ENCODE results near the gene SPON2. TPM values are rescaled to one million over a fixed set of nuclear protein-coding genes. Genes with fewer than 3 reads are reported as not detected.

The SPON2 gene
- total RNA-seq, 6 donors from 2014 or later, result 23.2 to 81.3 (median 50.8) TPM

- WGBS, 2 donors, result 70 to 71% methylated on average over 9 of the region's 11 CpGs
- peak; percentile 63 to 92 for ATAC-seq (ENCODE audit: low FRiP score in 2 of 2)
- H3K9me3 ChIP-seq, result no peaks in the 10 kb centered on the region
- TF ChIP-seq POLR2AphosphoS5 (IDR thresholded peaks at IDR 0.05), result peak; percentile 10 to 51
- TF ChIP-seq EP300 (IDR thresholded peaks at IDR 0.05), result no peak
- peak; percentile 45 to 89 for DNase-seq
- no peak overlapping the region for H3K4me3 ChIP-seq
- H3K4me1 ChIP-seq, result peaks cover 46 to 68% (median 60%) of the 10 kb centered on the region in 4 donors
- H3K27me3 ChIP-seq, result no peaks in the 10 kb centered on the region
- H3K27ac ChIP-seq, result peak overlapping the region; percentile 78 to 84 (median 79)
- H3K36me3 ChIP-seq, result peaks cover 0 to 46% (median 36%) of the 10 kb centered on the region in 4 donors
Observed at GRCh38 chr4:1209821-1210220, 37.4 kb upstream of the SPON2 start.

DNA sequence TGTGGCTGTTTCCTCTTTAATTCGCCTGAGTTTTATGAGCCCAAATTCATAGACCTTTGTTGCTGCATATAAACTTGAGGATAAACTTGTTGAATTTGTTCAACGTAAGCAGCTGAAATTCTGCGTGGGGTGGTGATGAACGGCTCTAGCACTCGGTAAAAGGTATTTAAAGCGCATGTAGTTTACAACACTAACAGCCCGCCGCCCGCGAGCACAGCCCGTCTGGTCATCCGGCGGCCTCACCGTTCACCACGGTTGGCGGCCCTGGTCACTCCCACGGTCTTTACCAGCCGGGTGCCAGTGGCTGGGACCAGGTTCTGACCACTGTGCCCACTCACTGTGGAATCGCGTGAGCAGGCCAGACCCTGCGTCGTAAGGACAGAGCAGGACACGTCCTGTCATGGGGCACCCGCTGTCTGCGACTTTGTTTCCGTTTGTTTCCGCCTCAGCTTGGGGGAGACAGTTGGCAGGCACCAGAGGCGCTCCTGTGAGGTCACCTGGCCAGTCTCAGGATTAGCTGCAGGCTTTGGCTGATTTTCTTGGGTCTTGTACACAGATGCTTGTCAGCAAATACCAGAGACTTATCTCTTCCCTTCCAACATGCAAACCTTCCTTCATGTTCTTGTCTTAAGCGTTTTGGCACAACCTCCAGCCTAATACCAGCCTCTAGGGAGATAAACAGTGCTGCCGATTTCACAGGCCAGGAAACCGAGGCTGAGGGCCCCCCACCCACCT lies 36.8 kb upstream of the SPON2 start:
- Histone ChIP-seq H3K4me3 (no peak overlapping the region), H3K27me3 (no peaks in the 10 kb centered on the region), H3K36me3 (peaks cover 0 to 39% (median 29%) of the 10 kb centered on the region in 4 donors), H3K9me3 (no peaks in the 10 kb centered on the region), H3K27ac (peak overlapping the region; percentile 78 to 84 (median 79)), H3K4me1 (peaks cover 50 to 74% (median 66%) of the 10 kb centered on the region in 4 donors)
- peak in 1 of 2 donors; percentile 85 for DNase-seq
- 73 to 76% methylated on average over 20 to 31 of the region's 31 CpGs for whole genome bisulfite sequencing, 2 donors
- no peak for TF ChIP-seq POLR2A (IDR thresholded peaks at IDR 0.05)
- peak in 1 of 4 donors; percentile 52 for TF ChIP-seq EP300 (IDR thresholded peaks at IDR 0.05)
- TF ChIP-seq POLR2AphosphoS5 (IDR thresholded peaks at IDR 0.05), result peak in 1 of 2 donors; percentile 20
- TF ChIP-seq CTCF (IDR thresholded peaks at IDR 0.05), result no peak
- ATAC-seq (ENCODE audit: low FRiP score in 2 of 2), result peak in 1 of 2 donors; percentile 3

GRCh38 chr4:1208266-1208961 lies 36.0 kb upstream of the SPON2 start:
- Histone ChIP-seq H3K36me3 (peaks cover 0 to 32% (median 22%) of the 10 kb centered on the region in 4 donors), H3K27me3 (no peaks in the 10 kb centered on the region), H3K9me3 (no peaks in the 10 kb centered on the region), H3K4me1 (peaks cover 54 to 79% (median 72%) of the 10 kb centered on the region in 4 donors), H3K4me3 (no peak overlapping the region), H3K27ac (peak overlapping the region; percentile 78 to 84 (median 79))
- WGBS, 2 donors, result 75 to 90% methylated on average over 18 to 37 of the region's 37 CpGs
- peak; percentile 20 to 85 for DNase-seq
- TF ChIP-seq CTCF (IDR thresholded peaks at IDR 0.05), result no peak
- TF ChIP-seq POLR2AphosphoS5 (IDR thresholded peaks at IDR 0.05), result no peak
- no peak for TF ChIP-seq EP300 (IDR thresholded peaks at IDR 0.05)
- no peak for TF ChIP-seq POLR2A (IDR thresholded peaks at IDR 0.05)
- ATAC-seq (ENCODE audit: low FRiP score in 2 of 2), result peak in 1 of 2 donors; percentile 12

DNA sequence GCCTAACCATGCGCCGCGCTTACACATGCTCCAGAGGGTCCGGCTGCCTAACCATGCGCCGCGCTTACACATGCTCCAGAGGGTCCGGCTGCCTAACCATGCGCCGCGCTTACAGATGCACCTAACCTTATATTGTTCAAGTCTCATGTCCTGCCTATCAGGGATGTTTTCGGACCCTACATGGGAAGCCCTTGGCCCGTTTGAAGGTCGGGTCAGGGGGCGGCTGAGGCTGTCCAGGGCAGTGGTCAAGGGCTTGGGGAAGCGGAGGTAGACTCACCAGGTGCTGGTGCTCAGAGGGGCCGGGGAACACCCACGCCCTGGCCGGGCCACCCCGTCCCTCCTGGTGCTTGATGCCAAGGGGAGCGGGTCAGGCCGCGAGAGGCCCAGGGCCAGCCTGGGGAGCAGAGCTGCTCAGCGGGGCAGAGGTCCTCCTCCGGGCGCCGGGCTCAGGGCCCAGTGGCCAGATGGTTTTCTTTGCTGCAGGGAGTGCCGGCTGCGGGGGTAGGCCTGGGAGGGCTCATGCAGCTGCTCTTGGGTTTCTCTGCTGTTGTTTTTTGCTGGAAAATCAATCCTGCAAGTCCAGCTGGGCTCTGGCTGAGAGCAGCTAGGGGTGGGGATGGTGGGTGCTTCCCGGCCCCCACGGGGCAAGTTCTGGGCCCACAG lies 35.4 kb upstream of the SPON2 start:
- Histone ChIP-seq H3K36me3 (peaks cover 0 to 25% (median 15%) of the 10 kb centered on the region in 4 donors), H3K4me3 (no peak overlapping the region), H3K27me3 (no peaks in the 10 kb centered on the region), H3K4me1 (peaks cover 57 to 84% (median 77%) of the 10 kb centered on the region in 4 donors), H3K9me3 (no peaks in the 10 kb centered on the region), H3K27ac (peak overlapping the region; percentile 78 to 84 (median 79))
- peak; percentile 28 to 90 for DNase-seq
- TF ChIP-seq CTCF (IDR thresholded peaks at IDR 0.05) (no peak), POLR2A (IDR thresholded peaks at IDR 0.05) (no peak), EP300 (IDR thresholded peaks at IDR 0.05) (no peak), POLR2AphosphoS5 (IDR thresholded peaks at IDR 0.05) (no peak)
- 76 to 96% methylated on average over 11 to 22 of the region's 31 CpGs for WGBS, 2 donors
- peak; percentile 19 to 45 for ATAC-seq (ENCODE audit: low FRiP score in 2 of 2)

GRCh38 chr4:1207157-1207470 lies 34.7 kb upstream of the SPON2 start:
- no peak for TF ChIP-seq CTCF (IDR thresholded peaks at IDR 0.05)
- H3K4me1 ChIP-seq, result peaks cover 64 to 88% (median 81%) of the 10 kb centered on the region in 4 donors
- no peaks in the 10 kb centered on the region for H3K27me3 ChIP-seq
- H3K9me3 ChIP-seq, result no peaks in the 10 kb centered on the region
- ATAC-seq (ENCODE audit: low FRiP score in 2 of 2) (no peak), DNase-seq (peak; percentile 17 to 79)
- WGBS, 2 donors, result 87 to 91% methylated on average over 3 to 11 of the region's 12 CpGs
- H3K4me3 ChIP-seq, result no peak overlapping the region
- H3K36me3 ChIP-seq, result peaks cover 0 to 19% (median 9%) of the 10 kb centered on the region in 4 donors
- H3K27ac ChIP-seq, result peak overlapping the region in 2 of 4 donors; percentile 78 to 80
